Head of caudate nucleus (tissue), 42 donors: ENCODE data around the gene CPLX4.

Source experiments
- DNase-seq, 42 donors: peaks; one replicate each; pipeline versions ENCODE4 v3.0.0 to v3.0.0-alpha.2; 2020 to 2021; ENCODE audit warnings: mixed read lengths in 7 of 42
- intact Hi-C: fragments of 100-400 bp; cut with DNase I; formaldehyde crosslinking; loops from one replicate; pipeline ENCODE4 v1.15.0; 2022

Gene CPLX4, protein sequence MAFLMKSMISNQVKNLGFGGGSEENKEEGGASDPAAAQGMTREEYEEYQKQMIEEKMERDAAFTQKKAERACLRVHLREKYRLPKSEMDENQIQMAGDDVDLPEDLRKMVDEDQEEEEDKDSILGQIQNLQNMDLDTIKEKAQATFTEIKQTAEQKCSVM

DNA sequence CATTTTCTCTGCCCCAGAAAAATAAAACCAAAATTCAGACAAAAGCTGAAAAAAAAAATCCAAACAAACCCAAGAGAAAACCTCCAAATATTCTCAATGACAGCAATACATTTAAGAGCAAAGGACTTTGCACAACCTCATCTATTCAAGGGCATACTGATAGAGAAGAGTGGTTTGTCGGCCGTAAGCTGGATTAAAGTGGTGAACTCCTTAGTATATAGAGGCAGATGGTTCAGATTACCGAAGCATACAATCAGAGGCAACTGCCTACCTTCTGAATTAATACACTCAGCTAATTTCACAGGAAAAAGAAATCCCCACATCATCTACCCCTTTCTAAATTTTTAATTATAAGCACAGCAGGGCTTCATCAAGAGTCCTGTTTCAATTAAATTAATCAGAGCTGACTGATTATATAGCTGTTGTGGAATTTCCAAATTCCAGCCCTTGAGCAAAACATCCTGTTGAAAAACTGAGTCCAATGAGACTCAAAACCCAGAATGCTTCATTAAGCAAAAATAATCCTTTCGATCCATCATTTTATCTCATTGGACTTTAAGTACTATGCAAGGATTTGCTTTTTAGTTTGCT, at the start of gene CPLX4:
TSS of gene CPLX4 (minus strand) at position 190 of the 591 bp plus-strand sequence. CDS start at position 3, 187 bp downstream.
- intact Hi-C loops = no loop called here
- DNase-seq = no peak

DNA sequence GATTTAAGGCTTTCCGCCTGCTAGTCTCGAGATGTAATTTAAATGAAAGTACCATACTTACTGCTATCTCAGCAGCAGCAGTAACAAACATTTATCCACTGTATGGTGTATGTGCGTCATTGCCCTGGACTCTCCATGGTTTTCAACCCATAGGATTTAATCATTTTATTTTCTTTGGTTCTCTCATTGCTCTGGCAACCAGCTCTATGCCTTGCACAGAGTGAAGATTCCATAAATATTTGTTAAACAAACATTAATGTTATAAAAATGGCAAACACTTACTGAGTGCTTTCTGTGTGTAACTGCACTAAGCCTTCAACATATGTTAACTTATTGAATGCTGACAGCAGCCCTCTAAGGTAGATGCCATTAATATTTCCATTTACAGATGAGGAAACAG, 41.9 kb upstream of the CPLX4 start:
- intact Hi-C loops = no loop called here
- DNase-seq = no peak

DNA sequence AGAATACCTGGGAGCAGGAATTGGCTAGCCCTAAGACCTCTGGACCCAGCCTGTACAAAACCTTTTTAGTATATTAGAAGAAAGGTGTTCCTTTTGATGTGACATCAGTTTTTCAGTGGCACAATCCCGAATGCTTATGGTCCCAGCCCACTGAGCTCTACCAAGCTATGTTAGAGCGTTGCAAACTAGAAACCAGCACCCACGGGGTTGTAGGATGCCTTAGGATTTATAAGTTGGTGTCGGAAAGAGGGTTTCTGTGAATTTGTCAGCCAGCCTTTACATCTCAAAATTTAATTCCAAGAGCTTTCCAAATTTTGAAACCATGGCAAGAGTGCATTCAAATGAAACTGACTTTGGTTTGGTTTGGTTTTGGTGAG, 41.1 kb upstream of the CPLX4 start:
- DNase-seq = peak in 5 of 42 donors; percentile 4 to 19 (median 6)
- intact Hi-C loops = no loop called here

DNA sequence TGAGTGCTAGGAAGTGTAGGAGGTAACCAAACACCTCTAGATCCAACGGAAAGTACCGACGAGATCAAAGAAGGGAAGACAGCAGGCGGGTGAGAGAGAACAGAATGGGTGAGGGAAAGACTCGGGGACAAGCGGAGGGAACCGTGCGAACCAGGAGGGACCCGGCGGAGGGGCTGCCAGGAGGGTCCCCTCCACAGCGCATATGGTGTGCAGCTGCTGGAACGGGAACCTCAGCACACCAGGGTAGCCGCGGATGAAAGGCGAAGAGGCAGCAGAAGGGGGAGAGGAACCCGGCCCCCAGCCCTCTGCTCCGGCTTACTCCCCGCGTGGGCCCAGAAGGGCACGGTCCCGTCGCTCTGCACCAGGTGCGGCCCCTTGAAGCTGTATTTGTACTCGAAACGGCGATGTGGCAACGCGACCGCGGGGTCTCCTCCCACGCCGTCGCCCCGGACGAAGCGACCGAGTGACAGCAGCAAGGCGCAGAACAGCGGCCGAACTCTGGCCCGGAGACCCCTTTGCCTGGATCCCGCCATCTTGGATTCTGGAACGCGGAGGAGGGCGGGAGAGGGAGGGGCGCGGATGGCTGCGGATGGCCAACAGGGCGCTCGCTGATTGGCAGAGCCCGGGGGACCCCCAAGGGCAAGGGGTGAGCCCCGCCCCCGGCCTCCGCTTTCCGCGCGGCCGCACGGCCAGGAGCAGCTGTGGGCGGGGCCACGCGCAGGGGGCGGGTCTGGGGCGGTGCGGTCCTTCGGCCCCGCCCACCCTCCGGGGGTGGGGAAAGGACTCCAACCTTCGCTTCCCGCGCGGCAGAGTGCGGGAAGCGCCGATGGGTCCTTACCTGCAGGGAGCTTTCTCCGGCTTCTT, 40.5 kb upstream of the CPLX4 start, which contains the start of gene LMAN1:
TSS of gene LMAN1 (minus strand) at position 554 of the 864 bp plus-strand sequence. CDS start at position 533, 21 bp downstream.
- intact Hi-C loops = no loop called here

DNA sequence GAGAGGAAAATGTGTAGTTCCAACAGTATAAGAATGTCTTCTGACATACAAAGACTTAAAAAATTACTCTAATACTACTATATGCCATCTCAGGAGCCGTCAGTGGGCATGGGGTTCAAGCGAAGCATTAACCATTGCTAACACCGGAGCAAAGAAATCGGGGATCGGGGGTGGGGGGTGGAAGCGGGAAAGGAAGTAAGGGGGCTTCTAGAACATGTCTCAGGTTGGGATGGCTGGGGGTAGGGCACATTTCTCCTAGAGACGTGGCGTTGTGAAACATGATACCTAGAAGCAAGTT, 39.9 kb upstream of the CPLX4 start:
- DNase-seq = peak in 10 of 42 donors; percentile 2 to 43 (median 13)
- intact Hi-C loops = no loop called here

More for the DNA sequence above, 40.5 kb upstream of the CPLX4 start, which contains the start of gene LMAN1:
- DNase-seq = peak; percentile 89 to 99 (median 97)

DNA sequence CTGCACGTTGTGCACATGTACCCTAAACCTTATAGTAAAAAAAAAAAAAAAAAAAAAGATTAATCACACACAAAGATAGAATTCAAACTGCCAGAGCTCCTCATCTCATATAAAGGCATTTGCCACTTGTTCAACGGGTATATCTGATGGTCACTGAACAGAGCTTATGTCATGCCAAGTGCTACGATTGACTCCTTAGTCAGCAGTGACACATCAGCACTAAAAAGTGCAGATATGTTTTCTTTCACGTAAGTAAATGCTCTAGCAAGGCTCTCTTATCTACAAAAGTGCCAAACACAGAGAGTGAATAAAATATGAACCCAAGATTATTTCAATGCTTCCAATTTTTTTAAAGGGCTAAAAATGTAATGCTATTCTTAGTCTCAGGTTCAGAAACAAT, 39.5 kb upstream of the CPLX4 start:
- intact Hi-C loops = no loop called here
- DNase-seq = no peak

DNA sequence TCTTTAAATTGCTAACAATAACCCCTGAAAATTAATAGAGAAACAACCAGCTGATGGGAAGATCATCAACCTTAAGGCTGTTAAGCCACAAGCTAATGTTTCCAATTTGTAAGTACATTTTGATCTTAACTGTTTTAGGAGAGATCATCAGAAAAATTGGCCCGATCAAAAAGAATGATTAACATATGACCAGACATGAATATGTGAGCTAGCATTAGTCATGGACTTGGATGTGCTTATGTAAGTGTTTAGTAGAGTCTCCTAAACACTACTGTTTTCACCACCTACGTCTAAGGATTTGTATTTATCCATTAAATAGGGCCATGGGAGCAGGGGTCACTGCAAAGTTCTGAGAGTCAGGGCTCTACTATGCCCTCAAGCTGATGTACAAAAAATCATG, 36.3 kb upstream of the CPLX4 start:
- intact Hi-C loops = no loop called here

DNA sequence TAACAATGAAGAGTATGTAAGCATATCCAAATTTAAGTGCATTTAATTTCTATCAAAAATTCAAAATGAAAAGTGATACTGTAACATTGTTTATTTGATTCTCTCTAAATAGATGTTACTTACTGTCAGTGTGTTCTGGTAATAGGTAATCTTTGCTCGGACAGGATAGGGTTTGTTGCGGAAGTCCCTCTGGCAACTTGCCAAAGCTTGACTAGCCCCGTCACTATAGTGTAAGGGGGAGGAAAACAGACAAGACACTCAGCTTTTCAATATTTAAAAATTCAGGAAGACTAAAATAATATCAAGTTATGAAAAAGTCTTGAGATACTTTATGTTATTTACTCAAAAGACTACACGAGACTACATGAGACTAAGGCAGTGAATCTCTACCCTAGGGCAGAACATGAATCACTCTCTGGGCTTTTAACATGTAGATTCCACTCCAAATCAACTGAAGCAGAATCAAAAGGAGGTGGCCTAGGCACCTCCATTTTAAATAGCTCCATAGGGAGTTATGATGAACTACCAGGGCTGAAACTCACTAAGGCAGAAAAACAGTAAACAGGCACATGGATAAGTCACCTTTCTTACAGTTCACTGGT, 34.7 kb upstream of the CPLX4 start:
- intact Hi-C loops = no loop called here
- DNase-seq = peak in 1 of 42 donors; percentile 47

More for the DNA sequence above, 36.3 kb upstream of the CPLX4 start:
- no peak for DNase-seq

DNA sequence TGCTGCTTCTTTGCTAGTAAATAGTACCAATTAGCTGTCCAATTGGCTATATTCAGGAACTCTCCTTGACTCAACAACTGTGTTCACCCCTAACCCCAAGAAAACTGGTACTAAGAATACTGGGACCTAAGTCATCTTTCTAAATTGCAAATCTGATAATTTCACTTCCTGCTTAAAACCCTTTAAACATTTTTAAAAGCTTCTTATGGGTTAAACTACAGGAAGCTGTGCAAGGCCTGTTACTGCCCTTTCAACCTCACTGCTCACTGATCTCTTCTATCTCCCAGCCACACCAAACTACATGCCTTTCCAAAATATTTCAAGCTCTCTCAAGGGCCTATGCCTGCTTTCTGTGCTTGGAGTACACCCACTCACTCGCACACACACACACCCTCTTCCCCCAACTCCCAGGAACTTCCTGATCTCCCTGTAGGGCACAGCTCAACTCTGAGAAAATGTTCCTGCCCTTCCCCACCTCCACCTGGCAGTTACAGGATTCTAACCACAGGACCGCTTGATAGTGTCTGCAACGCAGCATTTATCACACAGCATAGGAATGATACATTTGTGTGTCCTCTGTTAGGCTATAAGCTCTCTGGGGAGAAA, 33.9 kb upstream of the CPLX4 start:
- peak in 29 of 42 donors; percentile 3 to 75 (median 25) for DNase-seq
- intact Hi-C loops = no loop called here

DNA sequence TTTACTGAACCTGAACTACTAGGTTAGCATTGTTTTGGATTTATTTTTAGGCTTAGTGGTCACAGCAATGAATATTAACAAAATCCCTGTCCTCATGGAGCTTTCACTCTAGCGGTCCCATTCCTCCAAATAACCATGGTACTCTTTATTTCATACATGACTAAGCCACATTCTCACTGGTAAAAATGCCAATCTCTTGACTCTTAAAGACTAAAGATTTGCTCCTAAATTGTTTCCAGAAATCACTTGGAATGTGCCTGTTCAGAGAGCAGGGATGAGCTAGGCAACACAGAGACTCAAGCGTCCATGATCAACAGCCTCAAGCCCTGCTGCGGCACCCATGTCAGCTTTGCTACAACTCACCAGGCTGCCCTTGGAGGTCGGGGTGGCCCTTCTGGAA, 27.1 kb upstream of the CPLX4 start:
- intact Hi-C loops = no loop called here

DNA sequence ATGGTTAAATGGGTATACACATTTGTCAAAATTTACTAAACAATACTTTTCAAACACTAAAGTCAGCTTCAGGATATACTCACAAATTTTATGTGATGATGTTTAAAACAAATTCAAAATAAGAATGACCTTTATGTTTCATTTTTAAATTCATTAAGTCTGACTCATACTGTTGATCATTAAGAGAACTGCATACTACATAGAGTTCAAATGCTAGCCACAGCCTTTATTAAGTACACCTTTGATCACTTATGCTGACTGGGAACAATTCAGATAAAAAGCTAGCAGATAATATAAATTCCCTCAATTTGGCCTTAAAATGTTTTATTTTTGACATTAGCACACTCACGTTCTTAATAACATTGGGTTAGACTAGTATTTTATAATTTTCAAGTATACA, 26.5 kb upstream of the CPLX4 start:
- DNase-seq = no peak
- intact Hi-C loops = no loop called here

More for the DNA sequence above, 27.1 kb upstream of the CPLX4 start:
- no peak for DNase-seq

DNA sequence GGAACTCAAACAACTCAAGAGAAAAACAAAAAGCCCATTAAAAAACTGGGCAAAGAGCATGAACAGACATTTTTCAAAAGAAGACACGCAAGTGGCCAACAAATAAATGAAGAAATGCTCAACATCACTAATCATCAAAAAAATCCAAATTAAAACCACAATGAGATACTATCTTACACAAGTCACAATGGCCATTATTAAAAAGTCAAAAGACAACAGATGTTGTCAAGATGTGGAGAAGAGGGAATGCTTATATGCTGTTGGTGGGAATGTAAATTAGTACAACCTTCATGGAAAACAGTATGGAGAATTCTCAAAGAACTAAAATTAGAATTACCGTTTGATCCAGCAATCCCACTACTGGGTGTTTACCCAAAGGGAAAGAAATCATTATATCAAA, 25.5 kb upstream of the CPLX4 start:
- DNase-seq = no peak
- intact Hi-C loops = no loop called here

DNA sequence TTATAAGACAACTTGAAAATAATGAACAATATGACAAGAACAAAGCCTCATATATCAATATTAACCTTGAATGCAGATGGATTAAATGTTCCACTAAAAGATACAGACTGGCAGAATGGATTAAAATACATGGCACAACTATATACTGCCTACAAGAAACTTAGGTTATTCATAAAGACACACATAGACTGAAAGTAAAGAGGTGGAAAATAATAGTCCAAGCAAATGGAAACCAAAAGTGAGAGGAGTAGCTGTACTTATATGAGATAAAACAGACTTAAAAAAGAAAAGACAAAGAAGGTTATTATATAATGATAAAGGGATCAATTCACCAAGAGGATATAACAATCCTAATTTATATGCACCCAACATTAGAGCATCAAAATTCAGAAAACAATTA, 22.4 kb upstream of the CPLX4 start:
- DNase-seq = no peak
- intact Hi-C loops = no loop called here

DNA sequence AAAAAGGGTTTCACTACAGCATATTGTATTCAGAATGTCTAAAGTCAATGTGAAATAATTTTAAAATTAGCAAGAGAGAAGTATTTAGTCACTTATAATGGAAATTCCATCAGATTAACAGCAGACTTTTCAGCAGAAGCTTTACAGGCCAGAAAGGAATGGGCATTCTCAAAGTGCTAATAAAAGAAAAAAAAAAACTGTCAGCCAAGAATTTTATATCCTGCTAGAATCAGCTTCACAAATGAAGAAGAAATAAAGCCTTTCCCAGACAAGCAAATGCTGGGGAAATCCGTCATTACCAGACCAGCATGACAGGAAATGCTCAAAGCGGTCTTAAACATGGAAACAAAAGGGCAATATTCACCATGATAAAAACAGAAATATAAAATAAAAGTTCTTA, 21.9 kb upstream of the CPLX4 start:
- no peak for DNase-seq

DNA sequence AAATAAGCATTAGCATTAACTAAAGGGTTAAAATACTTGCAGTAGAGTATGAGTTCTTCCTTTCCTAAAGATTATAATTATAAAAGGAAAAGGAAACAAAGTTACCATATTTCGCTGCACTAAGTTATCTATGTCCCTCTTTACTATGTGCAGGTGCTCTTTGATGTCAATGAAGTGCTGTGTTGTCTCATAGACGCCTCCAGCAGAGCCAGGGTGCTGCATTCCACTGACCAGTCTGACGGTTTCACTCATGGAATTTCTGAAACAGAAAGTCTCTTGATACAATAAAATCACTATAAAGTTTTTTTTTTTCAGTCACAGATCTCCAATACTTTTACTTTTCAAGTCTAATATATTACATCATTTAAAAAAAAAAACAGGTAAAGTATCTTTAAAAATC, 14.5 kb upstream of the CPLX4 start:
- DNase-seq = no peak
- intact Hi-C loops = no loop called here

More for the DNA sequence above, 21.9 kb upstream of the CPLX4 start:
- intact Hi-C loops = no loop called here

DNA sequence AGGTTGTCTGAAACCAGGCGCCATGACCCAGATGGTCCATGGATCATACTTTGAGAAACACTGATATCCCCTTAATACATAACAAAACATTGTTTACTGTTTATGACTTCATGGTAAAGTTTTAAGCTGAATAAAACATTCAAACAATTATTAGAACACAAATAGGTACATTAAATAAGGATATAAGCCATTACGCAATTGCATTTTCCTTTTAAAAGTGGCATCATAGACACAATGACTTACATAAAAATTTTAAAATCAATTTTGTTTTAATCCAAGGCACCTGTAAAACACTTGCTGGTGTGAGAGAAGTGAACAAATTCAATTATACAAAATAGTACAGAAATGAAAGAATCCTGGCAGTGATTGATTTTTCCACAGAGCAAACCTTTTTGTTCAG, 10.2 kb upstream of the CPLX4 start:
- intact Hi-C loops = no loop called here
- DNase-seq = no peak

DNA sequence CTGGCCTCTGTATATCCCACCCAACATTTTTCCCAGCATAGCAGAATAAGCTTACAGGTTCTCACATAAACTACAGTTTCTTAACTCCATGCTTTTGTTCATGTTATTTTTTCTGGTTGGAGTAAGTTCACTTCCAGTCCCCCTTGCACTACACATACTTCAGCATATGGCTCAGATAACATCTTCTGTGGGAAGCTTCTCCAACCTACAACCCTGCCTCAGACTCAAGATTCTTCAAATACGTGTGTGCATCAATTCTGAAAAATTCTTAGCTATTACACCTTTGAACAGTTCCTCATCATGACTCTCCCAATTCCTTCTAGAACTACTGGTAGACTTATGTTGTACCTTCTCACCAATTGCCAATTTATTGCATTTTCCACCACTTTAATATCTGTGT, 7.5 kb upstream of the CPLX4 start:
- intact Hi-C loops = no loop called here
- no peak for DNase-seq

DNA sequence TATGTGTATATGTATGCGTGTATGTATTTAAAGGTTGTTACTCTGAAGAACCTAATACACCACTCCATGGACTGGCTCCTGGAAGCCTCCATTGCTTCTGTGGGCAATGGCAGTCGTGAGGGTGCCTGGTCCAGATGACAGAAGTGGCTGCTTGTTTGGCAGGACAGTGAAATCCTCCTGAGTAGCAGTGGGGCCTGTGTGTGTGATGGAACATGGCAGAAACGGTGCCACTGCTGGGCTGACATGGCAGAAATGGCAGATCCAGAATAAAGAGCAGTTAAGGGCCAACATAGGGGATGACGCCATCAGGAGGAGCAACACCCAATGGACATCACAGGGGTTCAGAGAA, 6.1 kb upstream of the CPLX4 start:
- no peak for DNase-seq
- intact Hi-C loops = no loop called here

DNA sequence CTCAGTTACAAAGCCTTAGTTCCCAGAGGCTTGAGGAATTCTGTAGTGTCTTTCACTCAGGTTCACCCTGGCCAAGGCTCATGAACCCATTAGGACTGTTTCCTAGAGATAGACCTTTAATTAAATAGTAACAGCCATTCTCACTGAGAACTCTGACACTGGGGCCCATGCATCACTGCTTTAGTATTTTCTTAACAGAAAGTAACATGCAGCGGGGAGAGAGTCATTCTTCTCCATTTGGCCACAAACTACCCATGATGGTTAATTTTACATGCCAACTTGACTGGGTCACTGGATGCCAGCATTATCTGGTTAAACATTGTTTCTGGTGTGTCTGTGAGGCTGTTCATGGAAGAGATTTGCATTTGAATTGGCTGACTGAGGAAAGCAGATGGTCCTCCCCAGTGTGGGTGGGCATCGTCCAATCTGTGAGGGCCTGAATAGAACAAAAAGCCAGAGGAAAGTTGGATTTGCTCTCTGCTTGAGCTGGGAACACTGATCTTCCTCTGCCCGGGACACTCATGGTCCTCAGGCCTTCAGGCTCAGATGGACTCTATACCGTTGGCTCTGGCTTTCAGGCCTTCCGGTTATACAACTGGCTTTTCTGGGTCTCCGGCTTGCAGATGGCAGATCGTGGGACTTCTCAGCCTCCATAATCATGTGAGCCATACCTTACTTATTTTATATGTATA, 5.6 kb upstream of the CPLX4 start:
- no peak for DNase-seq
- intact Hi-C loops = no loop called here
